Eye (tissue), 1 donor: ENCODE results near the gene CD300LB.
"Not testable (repeated sequence)": the region's sequence is repeated elsewhere in the genome, so short reads cannot be mapped to it uniquely, and the experiment has no call there.

Source experiments
- DNase-seq: peaks from one replicate; pipeline ENCODE4 v3.0.0-alpha.2; 2015

Gene CD300LB

DNA sequence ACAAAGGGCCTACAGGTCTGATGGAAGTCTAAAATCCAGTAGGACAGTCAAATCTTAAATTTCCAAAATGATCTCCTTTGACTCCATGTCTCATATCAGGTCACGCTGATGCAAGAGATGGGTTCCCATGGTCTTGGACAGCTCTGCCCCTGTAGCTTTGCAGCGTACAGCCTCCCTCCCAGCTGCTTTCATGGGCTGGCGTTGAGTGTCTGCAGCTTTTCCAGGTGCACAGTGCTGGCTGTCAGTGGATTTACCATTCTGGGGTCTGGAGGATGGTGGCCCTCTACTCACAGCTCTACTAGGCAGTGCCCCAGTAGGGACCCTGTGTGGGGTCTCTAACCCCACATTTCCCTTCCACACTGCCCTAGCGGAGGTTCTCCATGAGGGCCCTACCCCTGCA lies 43.0 kb downstream of the CD300LB start:
- DNase-seq = not testable (repeated sequence)

DNA sequence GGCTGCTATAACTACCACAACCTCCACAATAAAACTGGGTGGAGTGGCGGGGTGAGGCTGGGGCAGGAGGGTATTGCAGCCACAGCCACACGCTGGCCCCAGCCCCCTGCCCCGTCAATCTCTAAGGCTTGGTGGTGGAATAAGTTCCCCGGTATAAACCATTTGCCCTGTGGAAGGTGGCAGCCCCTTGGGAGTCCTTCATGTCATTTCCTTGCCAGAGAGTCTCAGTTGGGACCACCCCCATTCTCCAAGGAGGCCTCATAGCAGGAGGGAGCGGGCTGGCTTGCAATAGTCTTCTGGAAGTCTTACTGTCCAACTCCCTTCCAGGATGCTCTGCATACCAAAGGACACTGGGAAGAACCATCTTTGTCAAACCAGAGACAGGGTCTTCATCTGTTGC lies 45.4 kb downstream of the CD300LB start:
- DNase-seq = no peak

DNA sequence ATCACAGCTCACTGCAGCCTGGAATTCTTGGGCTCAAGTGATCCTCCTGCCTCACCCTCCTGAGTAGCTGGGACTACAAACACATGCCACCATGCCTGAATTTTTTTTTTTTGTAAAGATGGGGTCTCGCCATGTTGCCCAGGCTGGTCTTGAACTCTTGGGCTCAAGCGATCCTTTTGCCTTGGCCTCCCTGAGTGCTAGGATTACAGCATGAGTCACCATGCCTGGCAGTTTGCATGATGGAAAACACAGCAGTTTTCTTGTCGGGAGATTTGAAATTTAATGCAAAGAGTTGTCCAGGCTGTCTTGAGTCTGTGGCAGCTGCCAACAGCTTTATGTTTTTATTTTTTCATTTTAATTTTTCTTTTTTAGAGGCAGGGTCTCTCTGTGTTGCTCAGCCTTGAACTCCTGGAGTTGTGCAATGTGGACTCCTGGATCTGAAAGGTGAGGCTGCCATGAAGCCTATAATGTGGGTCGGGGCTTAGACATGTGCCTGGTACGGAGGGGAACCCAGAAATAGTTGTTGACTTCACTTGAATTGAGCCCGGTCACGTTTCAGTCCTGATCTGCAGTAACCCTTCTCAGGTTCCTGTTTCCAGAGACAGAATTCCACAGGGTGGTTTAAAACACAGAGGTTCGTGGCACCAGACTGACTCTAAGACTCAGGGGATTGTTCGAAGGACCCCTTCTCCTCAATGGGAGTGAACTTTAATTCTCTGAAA lies 46.1 kb downstream of the CD300LB start:
- DNase-seq = no peak

DNA sequence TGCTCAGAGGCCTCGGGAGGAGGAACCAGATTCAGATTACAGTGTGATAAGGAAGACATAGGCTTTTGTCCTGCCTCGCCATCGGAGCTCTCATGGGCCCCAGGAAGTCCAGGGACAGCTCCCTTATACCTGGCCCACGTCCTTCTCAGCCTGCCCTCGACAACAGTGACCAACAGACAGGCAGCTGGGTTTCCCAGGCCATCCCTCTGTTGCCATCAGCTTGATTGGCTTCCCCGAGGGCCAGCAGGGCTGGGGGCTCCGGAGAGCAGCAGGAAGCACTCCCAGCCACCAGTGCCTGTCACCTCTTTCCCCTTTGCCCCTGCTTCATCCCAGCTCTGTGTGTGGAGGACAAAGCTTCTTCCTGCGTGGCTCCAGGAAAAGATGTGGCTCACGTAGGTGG lies 47.2 kb downstream of the CD300LB start:
- DNase-seq = no peak

DNA sequence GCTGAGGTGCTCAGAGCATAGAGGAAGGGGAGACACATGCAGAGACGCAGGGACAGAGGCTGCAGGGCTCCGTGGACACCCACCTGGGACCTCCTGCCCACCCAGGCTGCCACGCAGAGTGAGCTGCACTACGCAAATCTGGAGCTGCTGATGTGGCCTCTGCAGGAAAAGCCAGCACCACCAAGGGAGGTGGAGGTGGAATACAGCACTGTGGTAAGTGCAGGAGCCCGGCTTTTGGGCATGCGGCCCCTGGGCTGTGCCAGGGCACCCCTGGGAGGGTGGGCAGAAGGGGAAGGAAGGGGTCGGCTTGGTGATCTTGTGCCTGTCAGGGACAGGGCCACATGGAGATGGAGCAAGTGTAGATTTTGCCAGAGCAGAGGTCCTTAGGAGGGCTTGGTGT lies 49.7 kb downstream of the CD300LB start:
- no peak for DNase-seq

DNA sequence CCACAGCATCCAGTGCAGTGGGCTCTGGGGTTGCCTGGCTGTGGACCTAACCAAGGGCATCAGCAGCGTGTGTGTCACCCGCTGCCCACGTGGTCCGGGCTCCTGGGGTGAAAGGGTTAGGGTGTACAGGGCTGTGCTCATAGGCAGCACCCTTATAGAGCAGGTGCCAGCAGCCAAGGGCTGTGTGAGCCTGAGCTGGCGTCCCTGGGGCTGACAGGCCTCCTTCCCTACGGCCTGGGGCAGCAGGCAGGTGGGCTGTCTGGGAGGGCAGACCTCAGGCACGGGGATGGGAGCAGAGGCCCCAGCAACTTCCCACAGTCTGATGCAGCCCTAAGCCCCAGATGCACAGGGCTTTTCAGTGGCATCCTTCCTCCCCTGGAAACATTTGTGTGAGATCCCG lies 51.0 kb downstream of the CD300LB start:
- no peak for DNase-seq

DNA sequence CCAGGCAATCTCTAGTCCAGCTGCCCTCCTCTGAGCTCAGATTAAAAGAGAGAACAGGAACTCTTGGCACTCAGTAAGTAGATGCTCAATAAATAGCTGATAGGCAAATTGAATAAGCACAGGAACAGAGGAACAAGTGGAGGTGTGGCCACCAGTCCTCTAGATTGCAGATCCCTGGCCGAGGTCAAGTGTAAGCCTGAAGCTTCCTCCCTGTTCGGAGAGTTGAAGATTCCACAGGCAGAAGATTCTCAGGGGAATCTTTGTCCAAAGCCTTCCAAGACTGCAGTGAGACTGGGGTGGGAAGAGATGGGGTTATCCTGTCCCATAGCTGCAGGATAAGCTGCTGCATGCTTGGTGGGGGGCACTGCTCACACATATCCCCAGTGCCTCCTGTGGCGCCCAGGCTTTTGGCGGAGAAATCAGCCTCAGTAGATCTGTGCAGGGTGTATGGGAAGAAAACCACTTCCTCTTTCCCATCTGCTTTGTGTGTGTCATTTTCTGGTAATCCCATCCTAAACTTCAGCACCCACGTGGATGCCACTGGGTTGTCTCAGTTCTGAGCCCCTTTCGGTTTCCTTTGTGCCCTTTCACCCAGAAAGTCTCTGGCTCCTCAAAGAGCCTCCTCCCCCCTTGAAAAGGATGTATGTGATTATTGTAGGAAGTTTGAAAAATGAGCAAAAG lies 52.7 kb downstream of the CD300LB start:
- DNase-seq = no peak

DNA sequence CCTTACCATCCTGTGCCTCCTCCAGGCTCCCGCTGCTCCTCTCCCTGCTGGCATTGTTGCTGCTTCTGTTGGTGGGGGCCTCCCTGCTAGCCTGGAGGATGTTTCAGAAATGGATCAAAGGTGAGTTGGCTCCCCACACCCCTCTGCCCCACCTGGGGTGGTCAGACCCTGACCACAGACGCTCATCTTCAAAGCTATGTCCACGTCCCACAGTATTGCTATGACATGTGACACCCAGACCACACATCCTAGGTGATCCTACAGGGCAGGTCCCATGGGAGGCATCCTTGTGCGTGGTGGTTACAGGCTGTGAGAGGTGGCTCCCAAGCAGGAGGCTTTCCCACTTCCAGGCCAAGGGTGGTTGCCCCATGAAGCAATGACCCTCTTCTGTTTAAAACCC lies 53.9 kb downstream of the CD300LB start:
- DNase-seq = no peak

DNA sequence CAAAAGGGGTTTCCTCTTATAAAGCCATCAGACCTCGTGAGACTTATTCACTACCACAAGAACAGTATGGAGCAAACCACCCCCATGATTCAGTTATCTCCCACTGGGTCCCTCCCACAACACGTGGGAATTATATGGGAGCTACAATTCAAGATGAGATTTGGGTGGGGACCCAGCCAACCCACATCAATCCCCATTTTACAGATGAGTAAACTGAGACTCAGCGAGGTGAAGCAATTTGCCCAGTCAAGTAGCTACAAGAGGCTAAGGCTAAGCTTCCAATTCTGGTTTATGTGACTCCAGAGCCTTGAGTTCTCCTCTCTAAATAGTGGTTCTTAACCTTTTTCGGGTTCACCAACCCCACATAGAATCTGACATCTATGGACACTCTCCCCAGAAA lies 56.1 kb downstream of the CD300LB start:
- DNase-seq = no peak

DNA sequence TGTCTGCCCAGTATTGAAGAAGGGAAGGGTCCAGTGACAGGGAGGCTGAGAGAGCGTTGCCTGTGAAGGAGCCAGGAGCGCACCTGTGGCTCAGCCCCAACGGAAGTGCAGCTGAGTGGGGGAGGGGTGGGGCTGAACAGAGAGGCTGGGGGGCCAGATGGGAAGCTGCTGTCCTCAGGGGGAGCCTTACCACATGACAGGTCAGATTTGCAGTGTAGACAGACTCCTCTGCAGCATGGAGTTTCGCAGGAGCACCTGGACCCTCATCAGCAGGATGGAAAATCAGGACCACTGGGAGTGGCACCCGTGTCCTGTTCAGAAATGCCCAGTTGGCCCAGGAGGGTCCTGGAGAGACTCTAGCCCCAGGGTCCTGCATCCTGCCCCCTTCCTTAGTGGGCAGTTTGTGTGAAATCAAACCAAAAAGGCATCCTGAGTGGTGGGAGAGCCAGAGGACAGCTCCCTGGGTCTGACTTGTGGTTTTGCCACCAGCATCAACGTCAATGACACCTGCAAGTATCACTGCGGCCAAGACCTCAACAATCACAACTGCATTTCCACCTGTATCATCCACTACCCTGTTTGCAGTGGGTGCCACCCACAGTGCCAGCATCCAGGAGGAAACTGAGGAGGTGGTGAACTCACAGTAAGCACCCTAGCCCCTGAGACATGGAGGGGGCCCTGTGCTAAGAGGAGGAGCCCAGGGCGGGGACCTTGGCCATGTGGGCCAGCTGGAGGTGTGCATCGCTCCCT lies 57.1 kb downstream of the CD300LB start:
- DNase-seq = no peak

DNA sequence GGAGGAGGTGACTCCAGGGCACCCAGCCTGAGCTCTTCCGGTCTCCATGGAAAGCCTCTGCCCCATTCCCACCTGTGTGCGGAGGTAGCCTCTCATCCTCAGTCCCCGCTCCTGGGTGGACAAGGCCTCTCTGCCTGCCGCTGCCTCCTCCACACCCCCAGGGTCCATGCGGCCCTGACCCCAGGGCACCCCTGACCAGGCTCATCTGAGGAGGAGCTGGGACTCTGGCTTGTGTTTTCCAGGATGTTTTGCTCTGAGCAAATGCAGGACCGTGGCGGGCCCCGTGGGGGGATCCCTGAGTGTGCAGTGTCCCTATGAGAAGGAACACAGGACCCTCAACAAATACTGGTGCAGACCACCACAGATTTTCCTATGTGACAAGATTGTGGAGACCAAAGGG lies 58.0 kb downstream of the CD300LB start:
- DNase-seq = no peak

DNA sequence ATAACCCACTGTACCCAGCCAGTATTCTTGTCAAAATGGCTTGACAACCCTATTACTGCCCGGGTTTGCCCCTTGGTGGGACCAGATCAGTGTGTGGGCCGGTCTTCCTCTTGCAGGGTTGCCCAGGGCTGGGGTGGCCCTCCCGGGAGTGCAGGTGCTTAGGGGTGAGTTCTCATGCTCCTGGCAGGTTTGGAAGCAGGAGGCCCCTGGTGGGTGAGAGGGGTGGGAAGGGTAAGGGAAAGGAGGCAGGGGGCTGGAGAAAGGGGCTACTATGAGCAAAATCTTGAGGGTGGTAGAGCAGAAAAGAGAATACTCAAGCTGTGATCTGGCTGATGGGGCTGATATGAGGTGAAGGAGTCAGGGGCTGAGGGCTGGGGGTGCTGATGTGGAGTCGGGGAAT lies 58.4 kb downstream of the CD300LB start:
- DNase-seq = no peak

DNA sequence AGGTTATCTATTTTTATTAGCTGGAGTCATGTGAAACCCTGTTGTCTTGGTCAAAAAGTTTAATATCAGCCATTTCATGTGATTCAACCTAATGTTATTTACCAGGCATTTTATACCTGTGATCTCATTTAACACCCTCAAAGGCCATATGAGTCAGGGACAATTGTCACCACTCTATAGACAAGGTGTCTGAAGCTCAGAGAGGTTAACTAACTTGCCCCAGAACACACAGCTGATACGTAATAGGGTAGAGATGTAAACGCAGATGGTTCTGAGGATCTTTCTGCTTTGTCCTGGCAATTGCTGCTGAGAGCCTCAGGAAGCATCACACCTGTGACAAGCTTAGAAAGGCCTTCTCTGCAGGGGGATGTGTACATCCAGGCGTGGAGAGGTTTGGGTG lies 59.9 kb downstream of the CD300LB start:
- DNase-seq = no peak
